Inflammatory macrophage treated with lipopolysaccharide for 1 hour (primary cell): ENCODE data around the gene NUP155.
A peak's percentile ranks its signal among the peaks of the same experiment; 100 is the strongest.
"Not testable (repeated sequence)": the region's sequence is repeated elsewhere in the genome, so short reads cannot be mapped to it uniquely, and the experiment has no call there.

Experiments
- DNase-seq, 2 donors: peaks; one replicate each; pipeline ENCODE4 v3.0.0-alpha.2; 2020 to 2022

The NUP155 gene

GRCh38 chr5:37370864-37371726 is at the start of gene NUP155:
Gene NUP155 (minus strand): TSS chr5:37371106. CDS start chr5:37370977, 129 bp downstream.
- DNase-seq = peak; percentile 88 to 89

- DNase-seq = no peak
Observed at GRCh38 chr5:37417347-37417746, 46.4 kb upstream of the NUP155 start.

- not testable (repeated sequence) for DNase-seq
Observed at GRCh38 chr5:37415456-37415855, 44.5 kb upstream of the NUP155 start.

GRCh38 chr5:37412515-37412914 is 41.6 kb upstream of the NUP155 start:
- no peak for DNase-seq

- DNase-seq = no peak
Observed at GRCh38 chr5:37400501-37400900, 29.6 kb upstream of the NUP155 start.

GRCh38 chr5:37396352-37396751 is 25.4 kb upstream of the NUP155 start:
- DNase-seq = no peak

GRCh38 chr5:37391591-37391990 is 20.7 kb upstream of the NUP155 start:
- DNase-seq = peak; percentile 51 to 54

GRCh38 chr5:37379100-37379628 is 8.3 kb upstream of the NUP155 start, which contains the start of gene WDR70:
Gene WDR70 (plus strand): TSS chr5:37379318. CDS start chr5:37379368, 50 bp downstream.
- DNase-seq = peak; percentile 94

- DNase-seq = not testable (repeated sequence)
Observed at GRCh38 chr5:37378066-37378465, 7.2 kb upstream of the NUP155 start.

- DNase-seq = no peak
Observed at GRCh38 chr5:37375091-37375490, 4.2 kb upstream of the NUP155 start.

GRCh38 chr5:37370550-37370863 is 399 bp downstream of the NUP155 start:
- peak in 1 of 2 donors; percentile 3 for DNase-seq

GRCh38 chr5:37355161-37355560 is 15.7 kb downstream of the NUP155 start:
- DNase-seq = no peak

GRCh38 chr5:37342741-37343140 is 28.2 kb downstream of the NUP155 start:
- not testable (repeated sequence) for DNase-seq

GRCh38 chr5:37334754-37335153 is 36.2 kb downstream of the NUP155 start:
- DNase-seq = not testable (repeated sequence)

GRCh38 chr5:37326536-37326935 is 44.4 kb downstream of the NUP155 start:
- DNase-seq = no peak

- no peak for DNase-seq
Observed at GRCh38 chr5:37323607-37324006, 47.3 kb downstream of the NUP155 start.

GRCh38 chr5:37319037-37319782 is 51.7 kb downstream of the NUP155 start:
- no peak for DNase-seq

GRCh38 chr5:37316027-37316426 is 54.9 kb downstream of the NUP155 start:
- peak in 1 of 2 donors; percentile 12 for DNase-seq

- DNase-seq = no peak
Observed at GRCh38 chr5:37310360-37310759, 60.5 kb downstream of the NUP155 start.

GRCh38 chr5:37308793-37309192 is 62.1 kb downstream of the NUP155 start:
- no peak for DNase-seq

- no peak for DNase-seq
Observed at GRCh38 chr5:37304888-37305287, 66.0 kb downstream of the NUP155 start.

- not testable (repeated sequence) for DNase-seq
Observed at GRCh38 chr5:37296313-37296712, 74.6 kb downstream of the NUP155 start.

- DNase-seq = no peak
Observed at GRCh38 chr5:37283214-37283820, 87.6 kb downstream of the NUP155 start.
